ENCODE data around the gene FMNL2.

The FMNL2 gene

GRCh38 chr2:152557273-152557888 is 222.4 kb downstream of the FMNL2 start:
- no peak for DNase-seq (ENCODE audit: low read depth)

- peak; percentile 83 for DNase-seq (ENCODE audit: low read depth)
Observed at GRCh38 chr2:152558158-152558984, 223.4 kb downstream of the FMNL2 start.

- DNase-seq (ENCODE audit: low read depth): no peak
Observed at GRCh38 chr2:152559008-152559407, 224.0 kb downstream of the FMNL2 start.

- no peak for DNase-seq (ENCODE audit: low read depth)
Observed at GRCh38 chr2:152560166-152560565, 225.2 kb downstream of the FMNL2 start.

GRCh38 chr2:152560873-152561595 is 226.1 kb downstream of the FMNL2 start:
- no peak for DNase-seq (ENCODE audit: low read depth)

- DNase-seq (ENCODE audit: low read depth): no peak
Observed at GRCh38 chr2:152562198-152562884, 227.4 kb downstream of the FMNL2 start.

GRCh38 chr2:152563764-152564163 is 228.8 kb downstream of the FMNL2 start:
- no peak for DNase-seq (ENCODE audit: low read depth)

- no peak for DNase-seq (ENCODE audit: low read depth)
Observed at GRCh38 chr2:152564754-152565551, 230.0 kb downstream of the FMNL2 start.

GRCh38 chr2:152565884-152566727 is 231.1 kb downstream of the FMNL2 start:
- no peak for DNase-seq (ENCODE audit: low read depth)

- DNase-seq (ENCODE audit: low read depth): peak; percentile 75
Observed at GRCh38 chr2:152566728-152567069, 231.7 kb downstream of the FMNL2 start.

GRCh38 chr2:152568531-152568930 is 233.6 kb downstream of the FMNL2 start:
- no peak for DNase-seq (ENCODE audit: low read depth)

- DNase-seq (ENCODE audit: low read depth): no peak
Observed at GRCh38 chr2:152569186-152569585, 234.2 kb downstream of the FMNL2 start.

- DNase-seq (ENCODE audit: low read depth): peak; percentile 63
Observed at GRCh38 chr2:152571048-152571766, 236.2 kb downstream of the FMNL2 start.

- no peak for DNase-seq (ENCODE audit: low read depth)
Observed at GRCh38 chr2:152572031-152572430, 237.1 kb downstream of the FMNL2 start.

GRCh38 chr2:152573168-152573567 is 238.2 kb downstream of the FMNL2 start:
- DNase-seq (ENCODE audit: low read depth): peak; percentile 75

GRCh38 chr2:152577579-152577978 is 242.6 kb downstream of the FMNL2 start:
- no peak for DNase-seq (ENCODE audit: low read depth)

- DNase-seq (ENCODE audit: low read depth): no peak
Observed at GRCh38 chr2:152578573-152578972, 243.6 kb downstream of the FMNL2 start.

GRCh38 chr2:152580714-152581113 is 245.7 kb downstream of the FMNL2 start:
- no peak for DNase-seq (ENCODE audit: low read depth)

GRCh38 chr2:152581360-152581759 is 246.4 kb downstream of the FMNL2 start:
- DNase-seq (ENCODE audit: low read depth): no peak

GRCh38 chr2:152582081-152582480 is 247.1 kb downstream of the FMNL2 start:
- DNase-seq (ENCODE audit: low read depth): no peak

Measured in amniotic epithelial cell (primary cell).